GM18907 (cell line): ENCODE data around the gene MYCN.
"Not testable (repeated sequence)": the region's sequence is repeated elsewhere in the genome, so short reads cannot be mapped to it uniquely, and the experiment has no call there.

Source experiments
- ATAC-seq: cut with Tn5 transposase; IDR thresholded peaks from one replicate; pipeline ENCODE4 v1.9.1; 2021; ENCODE audit warnings: mild to moderate bottlenecking, moderate library complexity; ENCODE audit not compliant: unreplicated experiment

Gene MYCN

DNA sequence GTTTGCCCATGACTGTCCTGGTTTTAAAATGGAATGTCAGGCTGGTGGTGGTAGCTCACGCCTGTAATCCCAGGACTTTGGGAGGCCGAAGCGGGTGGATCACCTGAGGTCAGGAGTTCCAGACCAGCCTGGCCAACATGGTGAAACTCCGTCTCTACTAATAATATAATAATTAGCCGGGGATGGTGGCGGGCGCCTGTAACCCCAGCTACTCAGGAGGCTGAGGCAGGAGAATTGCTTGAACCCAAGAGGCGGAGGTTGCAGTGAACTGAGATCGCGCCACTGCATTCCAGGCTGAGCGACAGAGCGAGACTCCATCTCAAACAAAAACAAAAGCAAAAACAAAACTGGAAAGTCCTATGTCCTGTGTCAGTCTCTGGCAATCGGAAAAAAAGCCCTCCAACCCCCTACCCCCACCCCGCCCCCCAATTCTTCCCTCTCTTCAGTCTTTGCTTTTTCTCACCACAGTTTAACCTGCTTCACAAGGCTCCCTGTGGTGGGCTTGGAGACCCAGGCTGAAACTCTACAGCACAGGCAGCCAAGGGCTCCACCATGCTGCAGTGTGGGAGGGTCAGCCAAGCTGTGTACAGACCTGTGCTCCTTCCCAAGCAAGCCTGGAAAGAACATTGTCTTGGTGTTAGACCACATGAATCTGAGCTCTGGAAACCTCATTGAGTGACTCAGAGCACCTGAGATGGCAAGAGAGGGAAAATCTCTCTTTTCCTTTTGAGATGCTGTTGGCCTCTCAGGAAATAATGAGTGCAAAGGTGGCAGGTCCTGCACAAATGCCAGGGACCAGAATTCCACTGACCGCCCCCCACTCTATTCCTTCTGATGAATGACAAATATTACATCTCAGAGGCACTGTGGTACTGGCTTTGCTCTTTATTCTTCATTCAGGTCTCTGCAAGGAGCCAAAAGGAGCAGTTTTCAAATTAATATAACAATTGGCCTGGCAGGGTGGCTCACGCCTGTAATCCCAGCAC, 16.7 kb downstream of the MYCN start:
- ATAC-seq: no peak

DNA sequence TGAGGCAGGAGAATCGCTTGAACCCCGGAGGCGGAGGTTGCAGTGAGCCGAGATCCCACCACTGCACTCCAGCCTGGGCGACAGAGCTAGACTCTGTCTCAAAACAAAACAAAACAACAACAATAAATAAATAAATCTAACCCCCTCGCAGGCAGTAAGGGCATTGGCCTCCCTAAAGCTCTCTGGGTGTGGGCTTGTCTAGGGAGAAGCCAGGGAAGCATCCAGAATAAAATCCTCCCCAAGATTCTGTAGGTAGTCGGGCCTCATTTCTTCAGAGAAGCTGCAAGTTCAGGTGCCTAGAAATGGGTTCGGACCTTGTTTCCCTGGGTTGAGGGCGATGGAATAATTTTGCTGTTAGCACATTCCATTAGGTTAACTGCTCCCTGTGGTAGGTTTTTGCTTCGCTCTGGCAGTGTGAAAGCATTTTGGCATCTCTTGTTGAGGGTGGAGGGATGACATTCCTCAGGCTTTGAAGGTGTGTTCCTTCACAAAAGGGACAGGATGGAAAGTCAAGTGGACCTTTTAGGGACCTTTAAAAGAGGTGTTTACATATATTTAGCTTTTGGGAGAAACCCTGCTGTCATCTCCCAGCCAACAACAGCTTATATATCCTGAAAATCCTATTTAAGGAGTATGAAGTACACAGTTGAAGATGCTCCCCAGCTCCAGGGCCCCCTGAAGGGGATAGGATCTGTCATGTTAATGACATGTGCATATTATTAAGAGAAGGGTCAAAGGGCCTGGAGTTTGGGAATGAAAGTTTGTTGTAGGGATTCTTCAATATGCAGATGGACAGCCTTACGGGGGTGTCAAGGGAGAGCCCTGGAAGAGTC, 17.7 kb downstream of the MYCN start:
- ATAC-seq: no peak

DNA sequence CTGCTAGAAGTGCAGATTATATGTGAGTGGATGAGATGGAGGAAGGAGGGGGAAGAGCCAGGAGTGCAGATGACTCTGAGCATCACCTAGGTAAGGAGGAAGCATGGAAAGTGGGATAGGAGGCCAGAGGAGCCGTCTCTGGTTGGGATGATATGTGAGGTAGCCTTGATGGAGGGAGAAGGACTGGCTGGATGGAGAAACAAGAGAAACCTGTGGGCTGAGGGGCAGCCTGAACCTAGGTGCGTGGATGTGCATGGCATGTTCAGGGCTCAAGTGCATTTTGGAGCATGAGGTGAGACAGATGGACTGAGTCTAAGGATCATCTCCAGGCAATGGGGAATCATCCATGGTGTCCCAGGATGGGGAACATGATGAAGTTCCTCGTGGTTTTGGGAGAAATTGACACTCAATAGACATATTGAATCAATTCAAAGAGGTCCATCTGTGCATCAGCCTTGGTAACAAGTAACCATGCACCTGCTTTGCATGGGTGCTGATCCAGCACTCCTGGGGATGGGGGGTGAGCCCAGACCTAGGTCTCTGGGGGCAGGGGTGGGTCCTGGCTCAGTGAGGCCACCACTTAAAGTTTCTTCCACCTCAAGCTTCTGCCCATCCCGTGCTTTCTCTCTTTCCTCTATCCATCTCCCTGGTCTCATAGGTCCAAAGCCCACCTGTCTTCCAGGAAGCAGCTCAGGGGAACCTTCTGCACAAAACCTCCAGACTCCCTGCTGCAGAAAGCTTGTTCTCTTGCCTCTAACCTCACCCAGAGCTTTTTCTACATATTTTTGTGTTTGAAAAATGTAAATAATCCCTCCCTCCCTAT, 19.2 kb downstream of the MYCN start:
- ATAC-seq: no peak

DNA sequence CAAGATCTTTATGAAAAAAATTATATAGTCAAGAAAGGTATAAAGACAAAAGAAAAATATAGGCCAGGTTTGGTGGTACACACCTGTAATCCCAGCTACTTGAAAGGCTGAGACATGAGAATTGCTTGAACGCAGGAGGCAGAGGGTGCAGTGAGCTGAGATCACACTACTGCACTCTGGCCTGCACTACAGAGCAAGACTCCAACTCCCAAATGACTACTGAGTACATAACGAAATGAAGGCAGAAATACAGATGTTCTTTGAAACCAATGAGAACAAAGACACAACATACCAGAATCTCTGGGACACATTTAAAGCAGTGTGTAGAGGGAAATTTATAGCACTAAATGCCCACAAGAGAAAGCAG, 19.8 kb downstream of the MYCN start:
- not testable (repeated sequence) for ATAC-seq

DNA sequence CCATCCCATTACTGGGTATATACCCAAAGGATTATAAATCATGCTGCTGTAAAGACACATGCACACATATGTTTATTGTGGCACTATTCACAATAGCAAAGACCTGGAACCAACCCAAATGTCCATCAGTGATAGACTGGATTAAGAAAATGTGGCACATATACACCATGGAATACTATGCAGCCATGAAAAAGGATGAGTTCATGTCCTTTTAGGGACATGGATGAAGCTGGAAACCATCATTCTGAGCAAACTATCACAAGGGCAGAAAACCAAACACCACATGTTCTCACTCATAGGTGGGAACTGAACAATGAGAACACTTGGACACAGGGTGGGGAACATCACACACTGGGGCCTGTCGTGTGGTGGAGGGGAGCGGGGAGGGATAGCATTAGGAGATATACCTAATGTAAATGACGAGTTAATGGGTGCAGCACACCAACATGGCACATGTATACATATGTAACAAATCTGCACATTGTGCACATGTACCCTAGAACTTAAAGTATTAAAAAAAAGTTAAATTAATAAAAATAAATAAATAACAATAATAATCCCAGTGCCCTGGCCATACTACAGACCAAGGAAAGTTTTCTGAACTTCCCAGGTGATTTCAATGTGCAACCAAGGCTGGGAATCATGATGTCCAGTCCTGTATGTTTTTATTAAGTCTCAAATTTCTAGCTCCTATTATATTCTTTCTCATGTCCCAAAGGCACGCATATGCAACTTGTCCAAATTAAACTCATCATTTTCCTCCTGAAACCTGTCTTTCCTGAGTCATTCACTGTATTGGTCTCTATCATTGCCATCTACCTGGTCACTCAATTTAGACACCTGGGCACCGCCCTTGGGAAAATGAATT, 23.0 kb downstream of the MYCN start:
- not testable (repeated sequence) for ATAC-seq

DNA sequence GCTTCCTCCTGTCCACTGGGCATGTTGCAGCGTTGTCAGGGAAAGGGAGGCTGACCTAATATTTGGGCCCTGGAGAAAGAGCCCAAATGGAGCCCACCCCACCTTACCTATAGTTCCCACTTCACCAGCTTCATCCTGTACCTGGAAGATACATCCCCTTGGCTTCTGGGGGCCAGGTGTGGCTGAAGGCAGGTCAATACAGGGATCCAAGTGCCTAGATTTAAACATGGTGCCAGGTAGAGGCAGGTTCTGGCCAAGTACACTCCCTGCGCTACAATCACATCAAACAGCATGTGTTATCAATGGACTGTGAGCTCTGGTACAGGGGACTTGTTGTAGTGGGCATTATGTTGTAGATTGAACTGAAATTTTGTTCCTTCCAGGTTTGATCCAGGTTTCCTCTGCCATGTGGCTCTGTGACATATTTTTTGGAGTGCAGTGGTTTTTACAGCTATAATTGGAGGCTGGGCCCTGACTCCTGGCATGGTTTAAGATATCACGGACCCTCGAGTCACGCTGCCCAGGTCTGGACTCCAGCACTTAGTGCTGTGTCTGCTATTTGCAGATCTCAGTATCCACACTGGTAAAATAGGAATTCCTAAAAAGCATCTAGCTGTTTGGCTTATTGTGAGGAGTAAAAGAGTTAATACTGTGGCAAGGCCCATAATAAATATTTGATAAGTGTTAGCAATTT, 23.8 kb downstream of the MYCN start:
- no peak for ATAC-seq

DNA sequence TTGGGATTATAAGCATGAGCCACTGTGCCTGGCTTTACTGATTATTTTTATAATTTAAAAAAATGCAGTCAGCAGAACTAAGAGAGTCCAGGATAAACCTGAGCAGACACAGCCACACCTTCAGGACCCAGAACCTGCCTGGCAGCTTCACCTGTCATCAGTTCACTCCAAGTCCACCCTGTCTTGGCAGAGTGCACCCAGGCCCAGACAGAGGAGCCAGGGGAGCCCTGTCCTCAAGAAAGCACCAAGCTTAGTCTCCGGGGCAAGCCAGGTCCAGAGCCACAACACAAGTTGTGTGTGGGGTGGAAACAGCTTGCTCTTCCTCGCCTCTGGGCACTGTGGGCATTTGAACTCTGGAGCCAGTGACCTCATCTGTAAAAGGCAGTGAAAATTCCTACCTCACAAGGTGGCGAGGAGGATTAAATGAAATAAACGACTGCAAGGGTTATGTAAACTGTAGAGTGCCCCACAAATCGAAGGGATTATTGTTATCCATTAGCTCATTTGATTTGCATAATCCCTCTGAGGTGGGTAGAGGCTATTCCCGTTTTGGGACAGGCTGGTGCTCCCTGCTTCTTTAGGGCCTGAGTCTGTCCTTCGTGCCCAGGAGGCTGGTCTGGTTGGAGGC, 24.7 kb downstream of the MYCN start:
- ATAC-seq: no peak

DNA sequence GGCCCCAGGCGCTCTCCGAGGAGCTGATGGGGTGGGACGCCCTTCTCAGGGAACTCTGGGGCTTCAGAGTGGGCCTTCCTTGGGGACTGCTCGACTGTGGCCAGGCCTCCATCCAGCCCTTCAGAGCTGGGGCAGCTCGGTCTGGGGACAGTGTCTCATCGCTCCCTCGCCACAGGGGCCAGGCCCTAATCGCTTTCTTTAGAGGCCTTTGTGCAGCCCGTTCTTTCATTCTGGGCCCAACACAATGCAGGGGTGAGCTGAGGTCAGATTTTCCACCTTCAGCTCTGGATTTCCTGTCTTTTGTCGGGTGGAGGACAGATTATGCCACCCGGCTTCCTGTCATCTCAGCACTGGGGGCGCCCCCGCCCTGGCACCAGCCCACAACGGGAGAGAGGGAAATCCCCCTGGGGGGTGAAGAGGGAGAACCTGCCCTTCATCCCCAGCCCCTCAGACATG, 25.2 kb downstream of the MYCN start:
- ATAC-seq: no peak

DNA sequence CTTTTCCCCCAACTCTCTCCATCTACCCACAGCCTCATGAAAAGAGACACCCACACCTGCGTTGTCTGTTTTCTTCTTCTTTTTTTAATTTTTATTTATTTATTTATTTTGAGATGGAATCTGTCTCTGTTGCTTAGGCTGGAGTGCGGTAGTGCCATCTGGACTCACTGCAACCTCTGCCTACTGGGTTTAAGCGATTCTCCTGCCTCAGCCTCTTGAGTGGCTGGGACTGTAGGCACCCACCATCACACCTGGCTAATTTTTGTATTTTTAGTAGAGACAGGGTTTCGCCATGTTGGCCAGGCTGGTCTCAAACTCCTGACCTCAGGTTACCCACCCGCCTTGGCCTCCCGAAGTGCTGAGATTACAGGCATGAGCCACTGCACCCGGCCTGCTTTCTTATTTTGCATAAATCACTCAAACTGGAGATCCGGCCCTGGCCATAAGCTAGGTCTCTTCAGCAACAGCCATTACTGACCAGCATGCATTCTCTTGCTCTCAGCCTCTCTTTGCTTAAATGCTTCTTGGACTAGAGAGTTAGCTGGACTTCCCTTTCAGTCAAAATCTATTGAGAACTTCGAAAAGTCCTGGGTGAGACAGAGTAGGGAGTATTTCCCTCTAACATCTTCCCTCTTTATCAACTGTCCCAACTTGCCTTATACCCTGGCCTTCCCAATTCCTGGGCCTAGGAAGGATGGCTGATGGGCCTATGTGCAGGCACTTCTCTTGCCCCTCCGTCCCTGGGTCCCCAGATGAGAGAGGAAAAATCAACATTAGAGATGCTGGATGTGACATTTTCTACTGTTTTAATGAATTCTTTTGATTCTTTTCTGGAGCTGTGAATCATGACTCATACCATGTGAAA, 27.3 kb downstream of the MYCN start:
- ATAC-seq: no peak

DNA sequence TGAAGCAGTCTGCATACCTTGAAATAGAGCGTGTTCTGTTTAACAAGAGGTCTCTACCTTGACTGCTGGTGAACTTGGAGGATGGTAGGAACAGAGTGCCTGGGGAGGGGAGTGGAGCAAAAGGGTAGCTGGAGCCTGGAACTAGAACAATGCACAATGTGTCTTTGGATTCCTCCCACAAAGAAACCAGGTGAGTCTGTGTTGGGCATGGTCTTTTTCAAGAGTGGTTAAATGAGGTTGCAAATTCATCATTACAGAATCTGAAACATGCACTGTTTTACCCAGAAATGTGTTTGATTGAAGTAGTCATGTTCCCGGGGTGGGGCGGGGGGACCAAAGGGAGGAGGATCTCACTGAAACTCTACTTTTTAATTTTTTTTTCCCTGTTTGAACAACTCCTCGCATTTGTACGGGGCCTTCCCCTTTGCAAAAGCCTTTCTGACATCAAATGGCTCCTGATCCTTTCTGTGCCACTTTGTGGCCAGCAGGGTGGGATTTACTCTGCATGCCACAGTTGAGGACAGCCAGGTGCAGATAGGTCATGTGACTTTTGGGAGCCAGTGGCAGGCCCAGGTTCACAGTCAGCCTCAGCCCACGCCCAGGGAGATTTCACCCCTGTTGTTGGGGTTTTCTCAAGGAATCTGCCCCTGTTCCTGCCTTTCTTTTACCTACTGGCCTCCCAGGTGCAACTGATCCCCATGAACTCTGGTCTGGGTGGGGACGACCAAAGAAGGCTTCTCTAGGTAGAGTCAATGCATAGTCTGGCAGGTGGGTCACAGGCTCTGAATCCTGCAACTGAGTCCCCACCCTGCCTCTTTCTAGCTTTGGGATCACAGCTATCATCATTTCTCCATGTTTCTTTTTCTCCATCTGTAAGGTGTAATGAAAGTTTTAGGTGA, 28.2 kb downstream of the MYCN start:
- ATAC-seq: no peak

DNA sequence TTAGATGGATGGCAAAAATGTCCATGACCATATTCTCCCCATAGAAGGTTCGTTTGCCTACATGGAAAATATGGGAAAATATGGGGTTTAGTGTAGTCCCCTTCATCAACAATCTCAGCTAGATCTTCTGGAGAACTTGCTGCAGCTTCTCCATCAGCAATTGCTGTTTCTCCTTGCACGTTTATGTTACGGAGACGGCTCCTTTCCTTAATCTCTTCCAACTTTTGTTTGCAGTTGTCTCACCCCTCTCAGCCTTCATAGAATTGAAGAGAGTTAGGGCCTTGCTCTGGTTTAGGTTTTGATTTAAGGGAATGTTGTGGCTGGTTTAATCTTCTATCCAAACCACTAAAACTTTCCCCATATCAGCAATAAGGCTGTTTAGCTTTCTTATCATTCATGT, 28.9 kb downstream of the MYCN start:
- ATAC-seq: no peak

DNA sequence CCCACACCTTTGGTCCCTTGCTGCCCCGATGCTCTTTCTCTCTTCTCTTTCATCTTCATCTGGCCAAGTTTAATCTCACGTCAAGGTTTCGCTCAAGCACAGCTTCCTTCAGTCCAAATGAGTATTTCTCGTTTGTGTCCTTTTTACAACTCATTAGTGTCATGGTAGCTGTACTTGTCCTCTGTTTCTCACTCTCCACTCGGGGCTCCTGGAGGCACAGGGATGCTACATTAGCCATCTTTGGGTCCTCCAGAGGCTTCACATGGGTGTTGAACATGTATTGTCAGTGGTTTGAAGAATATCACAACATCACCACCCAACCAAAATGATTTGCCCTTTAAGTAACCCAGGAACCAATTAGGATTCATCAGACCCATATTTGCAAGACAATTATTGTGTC, 30.4 kb downstream of the MYCN start:
- ATAC-seq: no peak

DNA sequence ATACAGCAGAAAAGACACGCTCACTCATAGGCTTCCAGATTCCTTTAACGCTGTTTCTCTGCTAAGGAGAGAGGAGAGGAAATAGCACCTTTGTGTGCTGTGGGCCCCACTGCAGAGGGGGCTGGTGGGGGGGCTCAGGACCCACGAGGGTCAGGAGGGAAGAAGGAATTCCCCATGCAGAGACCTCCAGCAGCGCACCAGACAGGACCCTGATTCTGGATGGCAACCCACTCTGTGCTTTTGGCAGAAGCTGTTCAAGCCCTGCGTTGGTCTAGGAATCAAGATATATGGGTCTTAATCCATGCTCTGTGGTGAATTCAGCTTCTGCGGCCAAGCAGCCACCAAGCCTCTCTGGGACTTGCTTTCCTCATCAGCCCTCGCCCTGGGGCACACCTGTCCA, 31.0 kb downstream of the MYCN start:
- no peak for ATAC-seq

DNA sequence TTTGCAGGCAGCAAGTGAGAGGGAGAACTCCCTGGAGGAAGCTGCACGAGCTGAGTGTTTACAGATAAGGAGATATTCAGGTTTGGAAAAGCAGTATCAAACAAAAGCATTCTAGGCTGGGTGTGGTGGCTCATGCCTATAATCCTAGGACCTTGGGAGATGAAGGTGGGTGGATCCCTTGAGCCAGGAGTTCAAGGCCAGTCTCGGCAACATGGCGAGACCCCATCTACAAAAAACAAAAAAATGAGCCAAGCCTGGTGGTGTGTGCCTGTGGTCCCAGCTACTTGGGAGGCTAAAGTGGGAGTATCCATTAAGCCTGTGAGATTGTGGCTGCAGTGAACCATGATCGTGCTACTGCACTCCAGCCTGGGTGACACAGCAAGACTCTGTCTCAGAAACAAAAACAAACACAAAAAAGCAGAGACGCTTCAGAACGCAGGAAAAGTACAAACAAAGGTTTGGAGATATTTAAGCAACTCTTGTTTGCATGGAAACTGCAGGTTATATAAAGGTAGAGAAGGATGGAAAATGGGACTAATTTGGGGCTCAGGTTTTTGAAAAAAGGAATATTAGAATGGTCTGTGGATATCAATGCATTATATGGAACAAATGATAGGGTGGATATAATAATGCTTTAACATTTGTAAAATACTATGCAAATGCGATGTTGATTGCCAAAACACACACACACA, 31.6 kb downstream of the MYCN start:
- ATAC-seq: no peak

DNA sequence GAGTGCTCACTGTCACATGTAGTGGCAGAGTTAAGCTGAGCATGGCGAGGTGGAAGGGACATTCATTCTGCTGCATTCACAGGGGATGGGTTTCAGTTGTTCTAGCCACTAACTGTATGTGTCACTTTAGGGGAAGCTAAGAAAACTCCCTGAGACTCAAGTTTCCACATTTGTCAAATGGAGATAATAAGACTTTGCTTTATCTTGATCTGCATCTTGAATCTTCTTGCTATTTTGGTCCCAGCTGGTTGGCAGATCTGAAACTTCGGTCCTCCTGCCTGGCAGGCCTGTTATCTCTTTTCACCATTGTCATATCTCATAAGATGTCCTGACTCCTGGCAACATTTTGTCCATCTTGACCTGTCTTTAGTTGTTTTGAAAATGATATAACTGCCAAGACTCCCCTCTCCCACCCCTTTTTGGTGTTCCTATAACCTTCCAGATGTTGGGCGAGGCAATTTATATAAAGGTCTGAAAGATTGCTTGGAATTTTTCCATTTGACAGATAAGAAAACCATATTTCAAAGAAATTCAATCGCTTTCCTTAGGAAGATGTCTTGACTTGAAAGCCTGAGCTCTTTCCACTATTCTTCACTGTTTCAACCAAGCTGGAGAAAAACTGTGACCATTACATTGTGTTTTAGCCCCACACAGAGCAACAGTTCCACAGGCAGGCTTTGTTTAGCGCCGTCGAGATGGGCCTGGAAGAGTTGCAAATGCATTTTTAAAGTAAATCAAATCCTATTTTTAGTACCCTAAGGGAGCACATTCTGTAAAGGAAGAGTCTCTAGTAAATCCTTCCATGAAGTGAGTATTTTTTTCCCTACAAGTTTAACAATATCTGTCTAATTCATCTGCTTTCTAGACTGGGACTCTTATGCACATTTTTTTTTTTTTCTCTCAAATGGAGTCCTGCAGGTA, 33.4 kb downstream of the MYCN start:
- ATAC-seq: no peak
